IPS-15b (cell line): ENCODE data around the gene CYP21A2.
"Not testable (repeated sequence)": the region's sequence is repeated elsewhere in the genome, so short reads cannot be mapped to it uniquely, and the experiment has no call there.

Experiments
- H3K27me3 ChIP-seq: one replicate; pipeline ENCODE4 v1.6.1; 2013; ENCODE audit warnings: low read length; ENCODE audit not compliant: control insufficient read depth, insufficient read depth
- H3K36me3 ChIP-seq: one replicate; pipeline ENCODE4 v1.6.1; 2013; ENCODE audit warnings: low read length; ENCODE audit not compliant: control insufficient read depth, insufficient read depth
- H3K4me1 ChIP-seq: one replicate; pipeline ENCODE4 v1.6.1; 2013; ENCODE audit warnings: mild to moderate bottlenecking, low read length; ENCODE audit not compliant: control insufficient read depth, insufficient read depth
- H3K4me3 ChIP-seq: one replicate; pipeline ENCODE4 v1.5.1; 2013; ENCODE audit warnings: low read depth, low read length
- H3K9ac ChIP-seq: one replicate; pipeline ENCODE4 v1.6.1; 2013; ENCODE audit warnings: low read depth, mild to moderate bottlenecking, low read length
- H3K9me3 ChIP-seq: one replicate; pipeline ENCODE4 v1.6.1; 2013; ENCODE audit warnings: mild to moderate bottlenecking, low read length; ENCODE audit not compliant: control insufficient read depth, insufficient read depth

The CYP21A2 gene

GRCh38 chr6:32047855-32048766 is 9.9 kb downstream of the CYP21A2 start:
- Histone ChIP-seq H3K4me3 (no peak overlapping the region), H3K36me3 (no peaks in the 10 kb centered on the region), H3K9ac (no peak overlapping the region), H3K4me1 (no peaks in the 10 kb centered on the region), H3K9me3 (no peaks in the 10 kb centered on the region), H3K27me3 (no peaks in the 10 kb centered on the region)

GRCh38 chr6:32049149-32049548 is 10.9 kb downstream of the CYP21A2 start:
- H3K36me3 ChIP-seq, H3K27me3 ChIP-seq, H3K4me1 ChIP-seq, H3K9me3 ChIP-seq, H3K4me3 ChIP-seq, H3K9ac ChIP-seq: not testable (repeated sequence)

- H3K9me3 ChIP-seq, H3K9ac ChIP-seq, H3K4me3 ChIP-seq, H3K36me3 ChIP-seq, H3K27me3 ChIP-seq, H3K4me1 ChIP-seq: not testable (repeated sequence)
These were observed 11.5 kb downstream of the CYP21A2 start for GRCh38 chr6:32049736-32050135.

- Histone ChIP-seq H3K36me3 (no peaks in the 10 kb centered on the region), H3K27me3 (no peaks in the 10 kb centered on the region), H3K4me3 (no peak overlapping the region)
These were observed 12.3 kb downstream of the CYP21A2 start for GRCh38 chr6:32050562-32050961.

GRCh38 chr6:32052626-32053025 is 14.4 kb downstream of the CYP21A2 start:
- not testable (repeated sequence) for H3K36me3 ChIP-seq, H3K27me3 ChIP-seq, H3K4me1 ChIP-seq, H3K4me3 ChIP-seq, H3K9me3 ChIP-seq, H3K9ac ChIP-seq

More at GRCh38 chr6:32050562-32050961, 12.3 kb downstream of the CYP21A2 start:
- Histone ChIP-seq H3K9ac (no peak overlapping the region), H3K9me3 (no peaks in the 10 kb centered on the region), H3K4me1 (no peaks in the 10 kb centered on the region)

- H3K9me3 ChIP-seq: not testable (repeated sequence)
These were observed 15.1 kb downstream of the CYP21A2 start for GRCh38 chr6:32053314-32053713.

GRCh38 chr6:32055756-32056155 is 17.5 kb downstream of the CYP21A2 start:
- not testable (repeated sequence) for H3K36me3 ChIP-seq, H3K9ac ChIP-seq, H3K4me3 ChIP-seq, H3K4me1 ChIP-seq, H3K9me3 ChIP-seq, H3K27me3 ChIP-seq

More at GRCh38 chr6:32053314-32053713, 15.1 kb downstream of the CYP21A2 start:
- H3K9ac ChIP-seq, H3K4me3 ChIP-seq, H3K4me1 ChIP-seq, H3K27me3 ChIP-seq, H3K36me3 ChIP-seq: not testable (repeated sequence)

GRCh38 chr6:32056254-32056653 is 18.0 kb downstream of the CYP21A2 start:
- Histone ChIP-seq H3K4me1 (no peaks in the 10 kb centered on the region), H3K9me3 (no peaks in the 10 kb centered on the region), H3K27me3 (no peaks in the 10 kb centered on the region), H3K9ac (no peak overlapping the region), H3K4me3 (no peak overlapping the region), H3K36me3 (no peaks in the 10 kb centered on the region)

GRCh38 chr6:32057966-32058365 is 19.8 kb downstream of the CYP21A2 start:
- H3K27me3 ChIP-seq: no peaks in the 10 kb centered on the region

GRCh38 chr6:32058511-32058963 is 20.3 kb downstream of the CYP21A2 start:
- no peak overlapping the region for H3K9ac ChIP-seq
- no peak overlapping the region for H3K4me3 ChIP-seq
- H3K4me1 ChIP-seq: no peaks in the 10 kb centered on the region
- no peaks in the 10 kb centered on the region for H3K9me3 ChIP-seq
- H3K27me3 ChIP-seq: no peaks in the 10 kb centered on the region
- H3K36me3 ChIP-seq: no peaks in the 10 kb centered on the region

More at GRCh38 chr6:32057966-32058365, 19.8 kb downstream of the CYP21A2 start:
- H3K9me3 ChIP-seq: no peaks in the 10 kb centered on the region
- no peak overlapping the region for H3K9ac ChIP-seq
- H3K4me3 ChIP-seq: no peak overlapping the region
- no peaks in the 10 kb centered on the region for H3K4me1 ChIP-seq
- no peaks in the 10 kb centered on the region for H3K36me3 ChIP-seq

- Histone ChIP-seq H3K4me1 (no peaks in the 10 kb centered on the region), H3K27me3 (no peaks in the 10 kb centered on the region), H3K36me3 (no peaks in the 10 kb centered on the region), H3K4me3 (no peak overlapping the region), H3K9ac (no peak overlapping the region), H3K9me3 (no peaks in the 10 kb centered on the region)
These were observed 22.9 kb downstream of the CYP21A2 start for GRCh38 chr6:32060966-32061655.

- H3K9me3 ChIP-seq: no peaks in the 10 kb centered on the region
- H3K9ac ChIP-seq: no peak overlapping the region
- no peak overlapping the region for H3K4me3 ChIP-seq
- no peaks in the 10 kb centered on the region for H3K4me1 ChIP-seq
- H3K36me3 ChIP-seq: no peaks in the 10 kb centered on the region
- no peaks in the 10 kb centered on the region for H3K27me3 ChIP-seq
These were observed 26.5 kb downstream of the CYP21A2 start for GRCh38 chr6:32064706-32065105.
